ES-I3 (cell line): ENCODE data around the gene CDKN2D.
A peak's percentile ranks its signal among the peaks of the same experiment; 100 is the strongest.
"Not testable (repeated sequence)": the region's sequence is repeated elsewhere in the genome, so short reads cannot be mapped to it uniquely, and the experiment has no call there.

ENCODE experiments used
- H3K36me3 ChIP-seq: 2 replicates; pipeline ENCODE4 v1.6.1; 2013; ENCODE audit warnings: mild to moderate bottlenecking, low read length, control low read depth, moderate library complexity; ENCODE audit not compliant: insufficient read depth
- H3K4me1 ChIP-seq: 2 replicates; pipeline ENCODE4 v1.6.1; 2013; ENCODE audit warnings: mild to moderate bottlenecking, control low read depth, low read length; ENCODE audit not compliant: insufficient read depth
- H3K9ac ChIP-seq: 2 replicates; pipeline ENCODE4 v1.6.1; 2013; ENCODE audit warnings: low read depth, mild to moderate bottlenecking, low read length, moderate library complexity
- H3K9me3 ChIP-seq: 2 replicates; pipeline ENCODE4 v1.6.1; 2013; ENCODE audit warnings: mild to moderate bottlenecking, low read length, moderate library complexity; ENCODE audit not compliant: control insufficient read depth, insufficient read depth

Gene CDKN2D

DNA sequence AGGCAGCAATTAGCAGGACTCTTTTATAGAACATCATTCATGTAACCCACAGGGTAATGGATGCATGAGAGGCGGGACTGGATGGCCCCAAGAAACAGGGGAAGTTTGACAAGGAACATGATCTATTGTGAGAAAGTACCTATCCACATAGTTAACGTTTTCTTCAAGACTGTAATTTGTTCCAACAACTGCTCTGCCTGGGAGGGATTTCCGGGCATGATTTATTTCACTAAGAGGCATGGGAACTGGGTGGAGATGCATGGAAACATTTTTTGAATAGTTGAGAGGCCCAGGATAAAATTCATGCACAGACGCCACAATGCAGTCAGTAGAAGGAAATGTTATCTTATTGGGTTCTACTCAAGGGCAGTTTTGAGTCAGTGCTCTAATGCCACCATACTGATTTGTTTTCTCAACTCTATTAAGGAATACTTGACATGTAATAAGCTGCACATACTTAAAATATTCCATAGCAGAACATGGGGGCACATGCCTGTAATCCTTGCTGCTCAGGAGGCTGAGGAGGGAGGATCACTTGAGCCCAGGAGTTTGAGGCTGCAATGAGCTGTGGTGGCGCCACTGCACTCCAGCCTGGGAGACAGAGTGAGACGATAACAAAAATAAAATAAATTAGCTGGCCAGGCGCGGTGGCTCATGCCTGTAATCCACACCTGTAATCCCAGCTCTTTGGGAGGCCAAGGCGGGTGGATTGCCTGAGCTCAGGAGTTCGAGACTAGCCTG is 35.0 kb downstream of the CDKN2D start:
- Histone ChIP-seq H3K4me1 (no peaks in the 10 kb centered on the region), H3K36me3 (no peaks in the 10 kb centered on the region), H3K9me3 (no peaks in the 10 kb centered on the region), H3K9ac (no peak overlapping the region)

DNA sequence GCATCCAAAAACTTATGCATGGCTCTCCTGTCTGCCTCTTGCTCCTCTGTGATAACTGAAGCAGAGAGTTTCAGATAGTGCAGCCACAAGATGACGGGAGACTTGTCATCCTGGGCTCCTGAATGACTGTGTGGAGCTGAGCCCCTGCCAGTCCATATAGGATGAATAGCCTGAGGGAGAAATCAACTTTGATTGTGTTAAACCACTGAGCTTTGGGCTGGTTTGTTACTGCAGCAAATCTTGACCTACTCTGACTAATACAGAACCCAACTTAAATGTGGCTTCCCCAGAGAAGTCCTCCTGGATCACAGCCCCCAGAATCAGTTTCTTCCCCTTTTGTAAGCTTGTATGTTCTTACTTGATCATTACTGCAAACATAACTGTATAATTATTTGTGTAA is 36.3 kb downstream of the CDKN2D start:
- no peaks in the 10 kb centered on the region for H3K4me1 ChIP-seq
- no peak overlapping the region for H3K9ac ChIP-seq
- no peaks in the 10 kb centered on the region for H3K9me3 ChIP-seq
- H3K36me3 ChIP-seq: no peaks in the 10 kb centered on the region

DNA sequence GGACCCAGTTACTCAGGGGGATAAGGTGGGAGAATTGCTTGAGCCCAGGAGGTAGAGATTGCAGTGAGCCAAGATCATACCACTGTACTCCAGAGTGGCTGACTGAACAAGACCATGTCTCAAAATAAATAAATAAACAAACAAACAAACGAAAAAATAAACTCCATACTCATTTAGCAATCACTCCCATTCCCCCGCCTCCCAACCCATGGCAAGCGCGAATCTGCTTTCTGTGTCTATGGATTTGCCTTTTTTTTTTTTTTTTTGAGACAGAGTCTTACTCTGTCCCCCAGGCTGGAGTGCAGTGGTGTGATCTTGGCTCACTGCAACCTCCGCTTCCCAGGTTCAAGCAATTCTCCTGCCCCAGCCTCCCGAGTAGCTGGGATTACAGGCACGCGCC is 41.9 kb downstream of the CDKN2D start:
- not testable (repeated sequence) for H3K9ac ChIP-seq, H3K4me1 ChIP-seq, H3K9me3 ChIP-seq, H3K36me3 ChIP-seq

DNA sequence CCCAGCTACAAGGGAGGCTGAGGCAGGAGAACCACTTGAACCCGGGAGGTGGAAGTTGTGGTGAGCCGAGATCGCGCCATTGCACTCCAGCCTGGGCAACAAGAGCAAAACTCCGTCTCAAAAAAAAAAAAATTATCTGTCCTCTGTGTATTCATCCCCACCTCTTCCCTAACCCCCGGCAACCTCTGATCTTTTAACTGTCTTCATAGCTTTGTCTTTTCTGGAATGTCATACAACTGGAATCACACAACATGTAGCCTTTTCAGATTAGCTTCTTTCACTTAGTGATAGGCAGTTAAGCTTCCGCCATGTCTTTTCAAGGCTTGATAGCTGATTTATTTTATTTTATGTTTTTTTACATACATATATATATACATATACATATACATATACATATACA is 43.1 kb downstream of the CDKN2D start:
- H3K36me3 ChIP-seq: no peaks in the 10 kb centered on the region
- no peaks in the 10 kb centered on the region for H3K4me1 ChIP-seq
- no peaks in the 10 kb centered on the region for H3K9me3 ChIP-seq
- no peak overlapping the region for H3K9ac ChIP-seq

DNA sequence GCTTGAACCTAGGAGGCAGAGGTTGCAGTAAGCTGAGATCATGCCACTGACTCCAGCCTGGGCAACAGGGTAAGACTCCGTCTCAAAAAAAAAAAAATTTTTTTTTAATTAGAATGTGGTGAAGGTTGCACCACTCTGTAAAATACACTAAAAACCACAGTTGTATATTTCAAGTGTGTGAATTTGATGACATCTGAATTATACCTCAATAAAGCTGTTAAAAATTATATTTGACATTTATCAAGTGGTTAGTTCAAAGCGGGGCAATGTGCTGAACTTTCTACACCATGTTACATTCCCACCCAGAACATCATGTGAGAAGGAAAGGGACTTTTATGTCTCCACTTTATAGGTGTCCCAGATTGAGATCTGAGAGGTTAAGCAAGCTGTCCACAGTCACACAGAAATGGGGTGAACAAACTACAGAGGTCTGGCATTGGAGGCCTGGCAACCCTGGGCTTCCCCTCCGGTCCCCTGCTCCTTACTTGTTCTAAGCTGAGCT is 45.6 kb downstream of the CDKN2D start:
- no peaks in the 10 kb centered on the region for H3K36me3 ChIP-seq
- H3K9me3 ChIP-seq: no peaks in the 10 kb centered on the region
- no peak overlapping the region for H3K9ac ChIP-seq
- no peaks in the 10 kb centered on the region for H3K4me1 ChIP-seq

DNA sequence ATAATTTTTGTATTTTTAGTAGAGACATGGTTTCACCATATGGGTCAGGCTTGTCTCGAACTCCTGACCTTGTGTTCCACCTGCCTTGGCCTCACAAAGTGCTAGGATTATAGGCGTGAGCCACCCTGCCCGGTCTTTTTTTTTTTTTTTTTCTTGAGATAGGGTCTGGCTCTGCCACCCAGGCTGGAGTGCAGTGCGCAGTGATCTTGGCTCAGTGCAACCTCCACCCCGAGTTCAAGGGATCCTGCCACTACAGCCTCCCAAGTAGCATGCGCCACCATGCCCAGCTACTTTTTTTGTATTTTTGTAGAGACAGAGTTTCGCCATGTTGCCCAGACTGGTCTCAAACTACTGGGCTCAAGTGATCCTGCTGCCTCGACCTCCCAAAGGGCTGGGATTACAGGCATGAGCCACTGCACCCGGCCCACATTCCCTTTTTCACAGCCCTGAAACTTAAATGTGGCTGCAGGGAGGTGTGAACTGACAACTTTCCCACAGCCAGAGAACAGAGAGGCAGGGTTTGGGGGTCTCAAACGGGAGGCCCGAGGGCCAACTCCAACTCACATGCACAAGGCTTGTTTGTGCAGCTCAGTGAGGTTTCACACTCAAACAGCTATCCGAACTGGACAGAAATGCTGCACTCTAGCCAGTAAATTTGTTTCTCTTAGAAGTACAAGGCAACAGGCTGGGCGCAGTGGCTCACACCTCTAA is 47.2 kb downstream of the CDKN2D start:
- no peak overlapping the region for H3K9ac ChIP-seq
- 0 out of 2 replicates have a peak, but pooled peaks cover 2% of the 10 kb centered on the region for H3K4me1 ChIP-seq
- no peaks in the 10 kb centered on the region for H3K36me3 ChIP-seq
- no peaks in the 10 kb centered on the region for H3K9me3 ChIP-seq

DNA sequence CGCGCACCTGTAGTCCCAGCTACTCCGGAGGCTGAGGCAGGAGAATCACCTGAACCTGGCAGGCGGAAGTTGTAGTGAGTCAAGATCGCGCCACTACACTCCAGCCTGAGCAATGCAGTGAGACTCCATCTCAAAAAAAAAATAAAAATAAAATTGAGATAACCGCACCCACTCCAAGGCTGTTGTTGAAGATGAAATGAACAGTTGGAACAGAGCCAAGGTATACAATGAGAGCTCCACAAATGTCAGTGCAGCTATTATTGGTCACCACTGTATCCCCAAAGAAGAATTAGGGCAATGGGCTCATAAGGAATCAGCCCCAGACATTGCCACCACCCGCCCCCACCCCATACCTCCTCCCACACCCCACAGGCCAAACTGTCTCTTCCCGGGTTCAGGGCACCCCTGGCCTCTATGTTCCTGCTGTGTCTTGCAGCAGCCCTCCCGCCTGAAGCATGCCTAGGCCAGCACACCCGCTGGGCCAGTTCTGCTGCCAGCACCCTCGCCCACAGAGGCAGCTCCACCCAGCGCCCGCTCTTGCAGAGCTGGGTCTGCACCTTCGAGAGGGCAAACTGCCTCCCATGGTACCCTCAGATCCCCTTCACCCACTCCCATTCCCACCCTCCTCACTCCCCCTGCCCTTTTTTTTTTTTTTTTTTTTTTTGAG is 48.0 kb downstream of the CDKN2D start:
- Histone ChIP-seq H3K4me1 (0 out of 2 replicates have a peak, but pooled peaks cover 6% of the 10 kb centered on the region), H3K36me3 (no peaks in the 10 kb centered on the region), H3K9ac (no peak overlapping the region), H3K9me3 (no peaks in the 10 kb centered on the region)

DNA sequence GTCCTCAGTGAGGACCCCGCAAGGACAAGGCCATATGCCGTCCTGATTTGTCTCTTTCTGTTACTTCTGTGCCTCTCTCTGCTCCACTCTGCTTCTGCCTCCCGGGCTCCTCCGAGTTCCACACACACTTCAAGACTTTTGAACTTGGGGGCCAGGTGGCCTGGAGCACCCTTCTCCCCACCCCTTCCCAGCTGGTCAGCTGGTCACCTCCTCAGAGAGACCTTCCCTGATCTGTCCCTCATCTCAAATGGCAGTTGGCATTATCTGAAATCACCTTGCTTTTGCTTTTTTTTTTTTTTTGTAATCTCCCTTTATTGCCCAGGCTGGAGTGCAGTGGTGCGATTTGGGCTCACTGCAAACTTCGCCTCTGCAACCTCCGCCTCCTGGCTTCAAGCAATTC is 49.4 kb downstream of the CDKN2D start:
- H3K9ac ChIP-seq: no peak overlapping the region

DNA sequence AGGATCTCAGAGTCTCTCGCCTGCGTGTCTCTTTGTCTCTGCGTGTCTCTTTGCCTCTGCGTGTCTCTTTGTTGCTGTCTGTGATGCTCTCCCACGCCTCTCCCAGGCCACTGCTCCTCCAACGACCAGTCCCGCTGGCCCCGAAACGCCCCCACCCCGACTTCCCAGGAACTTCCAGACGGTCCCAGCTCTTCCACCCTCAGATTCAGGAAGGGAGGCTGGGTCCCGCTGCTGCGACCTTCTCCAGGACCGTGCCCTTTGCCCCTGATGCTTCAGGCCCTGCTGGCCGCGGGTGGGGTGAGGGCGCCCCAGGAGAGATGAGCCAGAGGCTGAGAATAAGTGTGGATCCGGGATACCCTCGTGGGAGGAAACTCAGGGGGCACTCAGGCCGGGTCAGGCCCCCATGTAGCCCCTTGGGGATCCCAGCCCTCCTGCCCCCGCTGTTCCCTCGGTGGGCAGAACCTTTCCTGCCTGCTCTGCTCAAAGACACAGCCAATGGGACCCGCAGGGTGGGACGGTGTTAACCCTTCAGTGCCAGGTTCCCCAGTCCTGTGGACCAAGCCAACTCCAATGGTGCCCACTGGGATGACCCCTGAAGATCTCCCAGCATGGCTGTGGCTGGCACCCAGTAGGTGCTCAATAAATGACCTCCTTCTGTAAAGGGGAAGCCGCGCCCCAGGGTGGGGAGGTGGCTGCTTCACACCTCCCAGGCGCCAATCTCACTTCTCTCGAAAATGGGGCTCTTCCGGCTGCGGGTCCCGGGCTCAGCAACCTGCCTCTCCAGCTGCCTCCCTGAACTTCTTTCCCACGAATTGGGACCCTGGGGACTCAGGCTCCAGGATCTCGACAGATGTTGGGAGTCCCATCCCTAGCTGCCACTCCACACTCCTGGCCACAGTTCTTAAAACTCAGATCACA is 50.1 kb downstream of the CDKN2D start:
- Histone ChIP-seq H3K36me3 (no peaks in the 10 kb centered on the region), H3K9me3 (no peaks in the 10 kb centered on the region), H3K4me1 (0 out of 2 replicates have a peak, but pooled peaks cover 6% of the 10 kb centered on the region), H3K9ac (peak overlapping the region; percentile 85; the same call in 1 of the 2 replicates)

More for the DNA sequence above, 49.4 kb downstream of the CDKN2D start:
- Histone ChIP-seq H3K9me3 (no peaks in the 10 kb centered on the region), H3K36me3 (no peaks in the 10 kb centered on the region), H3K4me1 (0 out of 2 replicates have a peak, but pooled peaks cover 6% of the 10 kb centered on the region)

DNA sequence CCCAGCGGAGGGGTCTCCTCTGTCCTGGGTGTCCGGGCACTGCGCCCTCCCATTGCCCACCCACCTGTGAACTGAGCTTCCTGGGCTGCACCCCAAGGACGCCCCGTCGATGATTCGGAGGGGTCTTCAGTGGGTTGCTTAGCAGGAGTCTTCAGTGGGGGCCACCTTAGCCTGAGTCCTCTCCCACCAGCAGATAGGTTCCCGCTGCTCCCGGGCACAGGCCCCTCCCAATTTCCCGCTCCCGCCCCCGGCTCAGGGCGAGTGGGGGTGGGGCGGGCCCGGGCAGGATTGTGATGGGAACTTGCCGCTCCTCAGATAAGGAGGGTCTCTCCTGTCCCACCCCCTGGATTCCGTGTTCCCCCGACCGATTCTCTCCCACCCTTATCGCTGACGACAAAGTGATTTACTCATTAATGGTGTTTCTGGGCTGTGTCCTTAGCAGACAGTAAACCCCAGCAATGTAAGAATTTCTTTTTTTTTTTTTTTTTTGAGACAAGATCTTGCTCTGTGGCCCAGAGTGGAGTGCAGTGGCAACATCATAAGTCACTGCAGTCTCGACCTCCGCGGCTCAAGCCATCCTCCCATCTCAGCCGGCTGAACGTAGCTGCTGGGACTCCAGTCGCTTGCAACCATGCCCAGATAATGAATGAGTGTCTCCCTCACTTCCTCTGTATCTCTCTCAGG is 50.9 kb downstream of the CDKN2D start:
- no peaks in the 10 kb centered on the region for H3K9me3 ChIP-seq
- peak overlapping the region; percentile 85; the same call in 1 of the 2 replicates for H3K9ac ChIP-seq
- no peaks in the 10 kb centered on the region for H3K36me3 ChIP-seq
- 0 out of 2 replicates have a peak, but pooled peaks cover 8% of the 10 kb centered on the region for H3K4me1 ChIP-seq

DNA sequence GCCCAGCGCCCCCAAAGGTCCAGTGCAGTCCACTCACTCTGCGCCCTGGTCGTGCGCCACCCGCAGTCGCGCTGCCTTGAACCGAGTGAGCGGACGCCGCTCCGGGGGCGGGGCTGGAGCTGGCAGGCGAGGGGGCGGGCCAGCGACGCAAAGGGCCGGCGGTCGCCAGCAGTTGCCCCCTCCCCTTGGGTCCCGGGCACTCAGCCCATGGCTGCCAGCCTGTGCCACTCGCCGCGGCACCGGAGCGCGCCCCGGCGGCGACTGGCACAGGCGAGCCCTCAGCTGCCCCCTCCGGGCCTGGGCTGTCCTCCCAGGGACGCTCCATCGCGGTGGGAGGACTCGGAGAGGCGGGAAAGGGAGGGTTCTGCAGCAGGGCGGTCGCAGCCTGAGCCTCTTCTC is 51.4 kb downstream of the CDKN2D start, which contains the start of gene S1PR5:
Gene S1PR5, minus strand, starts transcription at position 87 of the 399 bp plus-strand sequence. CDS start 2,436 bp downstream, outside the sequence.
- no peaks in the 10 kb centered on the region for H3K9me3 ChIP-seq
- no peaks in the 10 kb centered on the region for H3K36me3 ChIP-seq
- 0 out of 2 replicates have a peak, but pooled peaks cover 8% of the 10 kb centered on the region for H3K4me1 ChIP-seq
- peak within 1 kb of the TSS; percentile 85 for H3K9ac ChIP-seq

DNA sequence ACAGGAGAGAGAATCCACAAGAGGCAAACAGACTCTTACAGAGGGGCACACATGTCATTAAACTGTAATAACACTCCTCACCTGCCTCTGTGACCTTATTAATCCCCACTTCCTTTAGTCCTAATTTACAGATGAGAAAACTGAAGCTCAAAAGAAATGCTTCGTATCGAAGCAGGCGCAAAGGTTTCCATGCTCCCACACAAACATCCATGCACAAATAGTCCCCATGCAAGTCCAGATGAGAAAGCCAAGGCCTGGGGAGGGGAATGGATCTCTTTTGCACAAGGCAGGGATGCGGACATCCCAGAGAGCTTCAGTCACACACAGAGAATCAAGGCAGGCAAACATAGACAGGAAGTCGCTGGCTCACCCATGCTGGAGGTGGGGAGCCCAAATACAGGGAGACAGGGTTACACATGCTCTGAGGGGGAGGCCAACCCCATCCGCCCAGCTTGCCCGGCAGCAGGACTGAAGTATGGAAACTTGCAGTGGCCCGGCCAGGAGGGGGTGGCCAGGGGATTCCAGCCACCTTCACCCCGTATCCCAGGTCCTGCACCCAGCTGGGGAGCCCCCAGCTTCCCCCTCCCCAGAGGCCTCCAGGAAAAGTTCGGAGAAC is 52.0 kb downstream of the CDKN2D start:
- 0 out of 2 replicates have a peak, but pooled peaks cover 8% of the 10 kb centered on the region for H3K4me1 ChIP-seq
- no peaks in the 10 kb centered on the region for H3K9me3 ChIP-seq
- H3K9ac ChIP-seq: peak overlapping the region; percentile 85
- no peaks in the 10 kb centered on the region for H3K36me3 ChIP-seq
